B cell (primary cell): ENCODE measurements around the gene MTERF4. TPM values are rescaled to one million over a fixed set of nuclear protein-coding genes. Genes with fewer than 3 reads are reported as not detected.

ENCODE experiments used
- ATAC-seq: fragments of 200-7000 bp; cut with Tn5 transposase; one replicate; pipeline ENCODE4 v1.10.0; 2021; ENCODE audit warnings: low read depth, mild to moderate bottlenecking, moderate number of reproducible peaks, moderate library complexity
- CTCF ChIA-PET: fragments of 350-600 bp; sonication (Branson Sonifier 250); formaldehyde crosslinking; loops from one replicate; lab custom pipeline; 2021; ENCODE audit warnings: antibody characterized with exemption, inconsistent platforms; lab: Charles Lee
- POLR2A ChIA-PET: fragments of 350-600 bp; sonication (Branson Sonifier 250); formaldehyde crosslinking; loops from one replicate; lab custom pipeline; 2021; ENCODE audit warnings: antibody characterized with exemption; lab: Charles Lee
- DNase-seq: peaks from one replicate; pipeline ENCODE4 v3.0.0; 2013
- H2AFZ ChIP-seq: 2 replicates; pipeline ENCODE4 v1.6.1; 2012; ENCODE audit warnings: mild to moderate bottlenecking, low read depth, low read length; ENCODE audit not compliant: insufficient read depth, poor library complexity, severe bottlenecking
- H3K27ac ChIP-seq, 2 donors: 1 replicate in 1 of 2; 2 replicates in 1 of 2; pipeline ENCODE4 v1.5.1; 2012 to 2013; ENCODE audit warnings: low read length in 2 of 2, mild to moderate bottlenecking in 2 of 2, moderate library complexity in 1 of 2
- H3K27me3 ChIP-seq, 4 experiments: fragments of 200-600 bp in 1 of 4; sonication (generic) in 1 of 4; replicated peaks in 1 of 4; 1 replicate in 2 of 4; 2 replicates in 2 of 4; pipeline versions ENCODE4 v1.6.1 to v1.7.0; 2013 to 2016; ENCODE audit warnings: low read length in 3 of 4, mild to moderate bottlenecking in 2 of 4, mixed read lengths in 1 of 4, moderate library complexity in 1 of 4; ENCODE audit not compliant: insufficient read depth in 4 of 4, control insufficient read depth in 3 of 4; ENCODE audit errors: control extremely low read depth in 1 of 4
- H3K36me3 ChIP-seq, 2 experiments: replicated peaks in 1 of 2; 1 replicate in 1 of 2; 2 replicates in 1 of 2; pipeline versions ENCODE4 v1.6.1 to v1.7.1; 2013; ENCODE audit warnings: low read length in 1 of 2; ENCODE audit not compliant: insufficient read depth in 2 of 2, control insufficient read depth in 1 of 2; ENCODE audit errors: control extremely low read depth in 1 of 2, extremely low read depth in 1 of 2
- H3K4me1 ChIP-seq, 2 donors: fragments of 200-600 bp in 1 of 2; sonication (generic) in 1 of 2; 1 replicate in 1 of 2; 2 replicates in 1 of 2; pipeline versions ENCODE4 v1.5.1 to v1.6.1; 2013 to 2017; ENCODE audit warnings: low read length in 2 of 2; ENCODE audit not compliant: control insufficient read depth in 2 of 2, insufficient read depth in 2 of 2
- H3K4me2 ChIP-seq: replicated peaks from 2 replicates; pipeline ENCODE3; 2012; ENCODE audit warnings: mild to moderate bottlenecking, low read depth, low read length; ENCODE audit not compliant: poor library complexity, severe bottlenecking
- H3K4me3 ChIP-seq, 5 experiments: fragments of 200-600 bp in 1 of 5; sonication (generic) in 1 of 5; 1 replicate in 3 of 5; 2 replicates in 2 of 5; pipeline versions ENCODE4 v1.5.1 to v1.7.0; 2011 to 2016; ENCODE audit warnings: low read length in 4 of 5, mild to moderate bottlenecking in 4 of 5, low read depth in 2 of 5, control low read depth in 1 of 5, moderate library complexity in 1 of 5; ENCODE audit not compliant: insufficient read depth in 1 of 5; ENCODE audit errors: control extremely low read depth in 1 of 5, extremely low read depth in 1 of 5
- H3K79me2 ChIP-seq: fragments of 200-600 bp; sonication (generic); one replicate; pipeline ENCODE4 v1.6.0; 2016; ENCODE audit warnings: low read length; ENCODE audit not compliant: control insufficient read depth, insufficient read depth
- H3K9ac ChIP-seq: fragments of 200-600 bp; sonication (generic); 2 replicates; pipeline ENCODE4 v1.6.1; 2017; ENCODE audit warnings: mild to moderate bottlenecking, low read length, moderate library complexity
- H3K9me3 ChIP-seq, 3 donors: one replicate each; pipeline versions ENCODE4 v1.6.1 to v1.7.1; 2013; ENCODE audit warnings: low read length in 2 of 3; ENCODE audit not compliant: control insufficient read depth in 2 of 3, insufficient read depth in 1 of 3; ENCODE audit errors: control extremely low read depth in 1 of 3
- H4K20me1 ChIP-seq: 2 replicates; pipeline ENCODE4 v1.6.0; 2012; ENCODE audit warnings: mild to moderate bottlenecking, low read length; ENCODE audit not compliant: insufficient read depth, control insufficient read depth, poor library complexity, severe bottlenecking
- H3K27ac Mint-ChIP-seq: one replicate; pipeline ENCODE4 v1.8.0; 2021; ENCODE audit warnings: mixed read lengths
- H3K27me3 Mint-ChIP-seq: one replicate; pipeline ENCODE4 v1.8.0; 2021; ENCODE audit warnings: mixed read lengths
- H3K4me1 Mint-ChIP-seq: one replicate; pipeline ENCODE4 v1.8.0; 2021; ENCODE audit warnings: mixed read lengths
- H3K4me3 Mint-ChIP-seq: one replicate; pipeline ENCODE4 v1.8.0; 2021; ENCODE audit warnings: mixed read lengths
- H3K9me3 Mint-ChIP-seq: one replicate; pipeline ENCODE4 v1.8.0; 2022; ENCODE audit warnings: mixed read lengths; ENCODE audit not compliant: insufficient read depth
- EZH2 ChIP-seq: IDR thresholded peaks from 2 replicates; pipeline ENCODE4 v1.6.1; 2012; ENCODE audit warnings: borderline replicate concordance, low read depth, mild to moderate bottlenecking, moderate library complexity, low read length; ENCODE audit not compliant: insufficient read depth, poor library complexity, severe bottlenecking
- whole genome bisulfite sequencing: methylation state at CpG from one replicate; pipeline ENCODE4 v1.1.5; 2013; ENCODE audit warnings: missing lambda C conversion rate; ENCODE audit not compliant: insufficient coverage; 5-methylcytosine and 5-hydroxymethylcytosine counted together
- intact Hi-C: fragments of 100-400 bp; cut with micrococcal nuclease; formaldehyde crosslinking; loops from one replicate; pipeline ENCODE4 v1.10.0; 2022
- polyA plus RNA-seq: library from polyadenylated mRNA; depleted of rRNA; stranded (reverse); fragments of >200 nt; gene quantifications from 2 replicates; pipeline ENCODE4 v1.2.3, GENCODE V29; 2012
- total RNA-seq, 2 donors: library from RNA; stranded (reverse); fragments of 120-200 nt in 1 of 2; gene quantifications; 1 replicate in 1 of 2; 2 replicates in 1 of 2; pipeline versions ENCODE4 v1.2.3 to v1.2.4, GENCODE V29; 2013 to 2022
- TF ChIP-seq, protein P1 (sequence below): fragments of 200-600 bp; IDR thresholded peaks from one replicate; pipeline ENCODE4 v1.8.0; 2022; ENCODE audit warnings: antibody characterized with exemption, mild to moderate bottlenecking

The MTERF4 gene
- total and polyA plus RNA-seq, 2 donors (not counting 1 experiment from before 2014, with no cell fraction given): 88.7 to 153 TPM

GRCh38 chr2:241049739-241050623 is 52.1 kb downstream of the MTERF4 start:
- ChIA-PET POLR2A (interaction anchor here (1.0 kb wide), 1 partner anchor 17 kb away, joined by 3 read pairs; no protein-coding TSS in a partner anchor), CTCF (no interaction called here)
- H3K27me3 Mint-ChIP-seq: no peaks in the 10 kb centered on the region
- no peak overlapping the region for H3K4me2 ChIP-seq
- H3K4me1 Mint-ChIP-seq: no peaks in the 10 kb centered on the region
- no peaks in the 10 kb centered on the region for H3K9me3 ChIP-seq
- intact Hi-C loops: no loop called here
- no peak for DNase-seq
- no peak overlapping the region for H2AFZ ChIP-seq
- no peak overlapping the region for H3K9ac ChIP-seq
- no peak overlapping the region for H3K4me3 Mint-ChIP-seq
- WGBS: 95% methylated on average over 26 of the region's 38 CpGs
- no peaks in the 10 kb centered on the region for H3K79me2 ChIP-seq
- H4K20me1 ChIP-seq: no peaks in the 10 kb centered on the region
- no peak overlapping the region for H3K4me3 ChIP-seq
- no peak overlapping the region for H3K27ac Mint-ChIP-seq
- TF ChIP-seq, protein P1, sequence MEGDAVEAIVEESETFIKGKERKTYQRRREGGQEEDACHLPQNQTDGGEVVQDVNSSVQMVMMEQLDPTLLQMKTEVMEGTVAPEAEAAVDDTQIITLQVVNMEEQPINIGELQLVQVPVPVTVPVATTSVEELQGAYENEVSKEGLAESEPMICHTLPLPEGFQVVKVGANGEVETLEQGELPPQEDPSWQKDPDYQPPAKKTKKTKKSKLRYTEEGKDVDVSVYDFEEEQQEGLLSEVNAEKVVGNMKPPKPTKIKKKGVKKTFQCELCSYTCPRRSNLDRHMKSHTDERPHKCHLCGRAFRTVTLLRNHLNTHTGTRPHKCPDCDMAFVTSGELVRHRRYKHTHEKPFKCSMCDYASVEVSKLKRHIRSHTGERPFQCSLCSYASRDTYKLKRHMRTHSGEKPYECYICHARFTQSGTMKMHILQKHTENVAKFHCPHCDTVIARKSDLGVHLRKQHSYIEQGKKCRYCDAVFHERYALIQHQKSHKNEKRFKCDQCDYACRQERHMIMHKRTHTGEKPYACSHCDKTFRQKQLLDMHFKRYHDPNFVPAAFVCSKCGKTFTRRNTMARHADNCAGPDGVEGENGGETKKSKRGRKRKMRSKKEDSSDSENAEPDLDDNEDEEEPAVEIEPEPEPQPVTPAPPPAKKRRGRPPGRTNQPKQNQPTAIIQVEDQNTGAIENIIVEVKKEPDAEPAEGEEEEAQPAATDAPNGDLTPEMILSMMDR: no peak
- TF ChIP-seq EZH2: no peak
- no peaks in the 10 kb centered on the region for H3K27me3 ChIP-seq
- no peak overlapping the region for H3K27ac ChIP-seq
- no peaks in the 10 kb centered on the region for H3K9me3 Mint-ChIP-seq
- H3K4me1 ChIP-seq: peaks cover 0 to 7% of the 10 kb centered on the region in 2 donors
- ATAC-seq: no peak
- peaks cover 0 to 15% of the 10 kb centered on the region in 2 experiments for H3K36me3 ChIP-seq

DNA sequence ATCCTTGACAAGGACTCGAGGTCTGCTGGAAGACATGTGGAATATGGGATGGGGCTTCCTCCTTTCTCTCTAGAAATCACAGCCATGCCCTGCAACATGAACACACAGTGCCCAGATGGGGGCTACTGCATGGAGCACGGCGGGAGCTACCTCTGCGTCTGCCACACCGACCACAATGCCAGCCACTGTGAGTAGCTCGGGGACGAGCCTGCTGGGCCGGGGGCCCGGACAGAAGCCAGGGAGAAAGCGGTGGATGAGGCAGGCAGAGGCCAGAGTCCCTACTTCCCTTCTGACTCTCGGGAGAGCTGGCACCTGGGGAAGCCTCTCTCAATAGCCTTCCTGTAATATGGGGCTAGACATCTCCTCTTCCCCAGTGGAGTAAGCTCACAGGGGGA is 53.1 kb downstream of the MTERF4 start:
- CTCF ChIA-PET: interaction anchor here (0.7 kb wide), 1 partner anchor 46 kb away, joined by 3 read pairs; no protein-coding TSS in a partner anchor

More for the DNA sequence above, 53.1 kb downstream of the MTERF4 start:
- no peaks in the 10 kb centered on the region for H4K20me1 ChIP-seq
- DNase-seq (no peak), ATAC-seq (no peak)
- no peaks in the 10 kb centered on the region for H3K27me3 ChIP-seq
- 90% methylated on average over 11 of the region's 11 CpGs for WGBS
- H3K79me2 ChIP-seq: no peaks in the 10 kb centered on the region
- intact Hi-C loops: no loop called here
- H3K4me3 ChIP-seq: no peak overlapping the region
- no peak overlapping the region for H2AFZ ChIP-seq
- no peak overlapping the region for H3K4me2 ChIP-seq
- H3K9ac ChIP-seq: no peak overlapping the region
- peaks cover 0 to 7% of the 10 kb centered on the region in 2 donors for H3K4me1 ChIP-seq
- H3K4me1 Mint-ChIP-seq: peaks cover under 1% of the 10 kb centered on the region
- H3K27ac Mint-ChIP-seq: no peak overlapping the region
- no peak overlapping the region for H3K4me3 Mint-ChIP-seq
- TF ChIP-seq EZH2: no peak
- TF ChIP-seq, protein P1: no peak
- H3K27me3 Mint-ChIP-seq: no peaks in the 10 kb centered on the region
- POLR2A ChIA-PET: no interaction called here
- no peaks in the 10 kb centered on the region for H3K9me3 Mint-ChIP-seq
- H3K9me3 ChIP-seq: no peaks in the 10 kb centered on the region
- H3K36me3 ChIP-seq: peaks cover 0 to 15% of the 10 kb centered on the region in 2 experiments
- H3K27ac ChIP-seq: no peak overlapping the region
